Nephron (organoid): ENCODE results near the gene VSTM2L.

Experiments
- H3K27ac Mint-ChIP-seq, 3 experiments: 2 replicates each; pipeline ENCODE4 v1.8.0; 2020; ENCODE audit warnings: mixed read lengths in 3 of 3, mild to moderate bottlenecking in 2 of 3, moderate library complexity in 1 of 3
- H3K27me3 Mint-ChIP-seq: 2 replicates; pipeline ENCODE4 v1.8.0; 2021; ENCODE audit warnings: low read depth, mild to moderate bottlenecking, moderate library complexity, mixed read lengths
- H3K36me3 Mint-ChIP-seq: 2 replicates; pipeline ENCODE4 v1.8.0; 2020; ENCODE audit warnings: low read depth, mixed read lengths
- H3K4me1 Mint-ChIP-seq: 2 replicates; pipeline ENCODE4 v1.8.0; 2020; ENCODE audit warnings: mixed read lengths
- H3K4me3 Mint-ChIP-seq, 3 experiments: 2 replicates each; pipeline ENCODE4 v1.8.0; 2020; ENCODE audit warnings: mild to moderate bottlenecking in 3 of 3, mixed read lengths in 3 of 3, moderate library complexity in 2 of 3
- H3K9me3 Mint-ChIP-seq: 2 replicates; pipeline ENCODE4 v1.8.0; 2020; ENCODE audit warnings: mixed read lengths
- TF ChIP-seq, protein P1 (sequence below), 3 experiments: fragments of 200-600 bp; sonication (generic); IDR thresholded peaks; one replicate each; pipeline ENCODE4 v1.5.0; 2021; ENCODE audit warnings: antibody characterized with exemption in 3 of 3; ENCODE audit not compliant: unreplicated experiment in 3 of 3

The VSTM2L gene

GRCh38 chr20:37941332-37941731, 38.4 kb downstream of the VSTM2L start:
- Mint-ChIP-seq H3K4me3 (no peak overlapping the region), H3K27me3 (peaks cover 14% of the 10 kb centered on the region), H3K4me1 (peaks cover 8% of the 10 kb centered on the region), H3K36me3 (no peaks in the 10 kb centered on the region), H3K9me3 (no peaks in the 10 kb centered on the region), H3K27ac (no peak overlapping the region)
- TF ChIP-seq, protein P1, sequence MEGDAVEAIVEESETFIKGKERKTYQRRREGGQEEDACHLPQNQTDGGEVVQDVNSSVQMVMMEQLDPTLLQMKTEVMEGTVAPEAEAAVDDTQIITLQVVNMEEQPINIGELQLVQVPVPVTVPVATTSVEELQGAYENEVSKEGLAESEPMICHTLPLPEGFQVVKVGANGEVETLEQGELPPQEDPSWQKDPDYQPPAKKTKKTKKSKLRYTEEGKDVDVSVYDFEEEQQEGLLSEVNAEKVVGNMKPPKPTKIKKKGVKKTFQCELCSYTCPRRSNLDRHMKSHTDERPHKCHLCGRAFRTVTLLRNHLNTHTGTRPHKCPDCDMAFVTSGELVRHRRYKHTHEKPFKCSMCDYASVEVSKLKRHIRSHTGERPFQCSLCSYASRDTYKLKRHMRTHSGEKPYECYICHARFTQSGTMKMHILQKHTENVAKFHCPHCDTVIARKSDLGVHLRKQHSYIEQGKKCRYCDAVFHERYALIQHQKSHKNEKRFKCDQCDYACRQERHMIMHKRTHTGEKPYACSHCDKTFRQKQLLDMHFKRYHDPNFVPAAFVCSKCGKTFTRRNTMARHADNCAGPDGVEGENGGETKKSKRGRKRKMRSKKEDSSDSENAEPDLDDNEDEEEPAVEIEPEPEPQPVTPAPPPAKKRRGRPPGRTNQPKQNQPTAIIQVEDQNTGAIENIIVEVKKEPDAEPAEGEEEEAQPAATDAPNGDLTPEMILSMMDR (IDR thresholded peaks at IDR 0.05; ENCODE audit: unreplicated experiment in 3 of 3): no peak

GRCh38 chr20:37941992-37942391, 39.1 kb downstream of the VSTM2L start:
- H3K4me3 Mint-ChIP-seq: no peak overlapping the region
- TF ChIP-seq, protein P1 (IDR thresholded peaks at IDR 0.05; ENCODE audit: unreplicated experiment in 3 of 3): no peak

GRCh38 chr20:37943033-37943432, 40.1 kb downstream of the VSTM2L start:
- Mint-ChIP-seq H3K27ac (no peak overlapping the region), H3K9me3 (peaks cover 10% of the 10 kb centered on the region), H3K4me3 (no peak overlapping the region), H3K27me3 (peaks cover 10% of the 10 kb centered on the region), H3K4me1 (peaks cover under 1% of the 10 kb centered on the region), H3K36me3 (peaks cover 5% of the 10 kb centered on the region)
- TF ChIP-seq, protein P1 (IDR thresholded peaks at IDR 0.05; ENCODE audit: unreplicated experiment in 3 of 3): no peak

More at GRCh38 chr20:37941992-37942391, 39.1 kb downstream of the VSTM2L start:
- peaks cover 10% of the 10 kb centered on the region for H3K27me3 Mint-ChIP-seq
- no peak overlapping the region for H3K27ac Mint-ChIP-seq
- peaks cover 8% of the 10 kb centered on the region for H3K4me1 Mint-ChIP-seq
- no peaks in the 10 kb centered on the region for H3K36me3 Mint-ChIP-seq
- no peaks in the 10 kb centered on the region for H3K9me3 Mint-ChIP-seq

DNA sequence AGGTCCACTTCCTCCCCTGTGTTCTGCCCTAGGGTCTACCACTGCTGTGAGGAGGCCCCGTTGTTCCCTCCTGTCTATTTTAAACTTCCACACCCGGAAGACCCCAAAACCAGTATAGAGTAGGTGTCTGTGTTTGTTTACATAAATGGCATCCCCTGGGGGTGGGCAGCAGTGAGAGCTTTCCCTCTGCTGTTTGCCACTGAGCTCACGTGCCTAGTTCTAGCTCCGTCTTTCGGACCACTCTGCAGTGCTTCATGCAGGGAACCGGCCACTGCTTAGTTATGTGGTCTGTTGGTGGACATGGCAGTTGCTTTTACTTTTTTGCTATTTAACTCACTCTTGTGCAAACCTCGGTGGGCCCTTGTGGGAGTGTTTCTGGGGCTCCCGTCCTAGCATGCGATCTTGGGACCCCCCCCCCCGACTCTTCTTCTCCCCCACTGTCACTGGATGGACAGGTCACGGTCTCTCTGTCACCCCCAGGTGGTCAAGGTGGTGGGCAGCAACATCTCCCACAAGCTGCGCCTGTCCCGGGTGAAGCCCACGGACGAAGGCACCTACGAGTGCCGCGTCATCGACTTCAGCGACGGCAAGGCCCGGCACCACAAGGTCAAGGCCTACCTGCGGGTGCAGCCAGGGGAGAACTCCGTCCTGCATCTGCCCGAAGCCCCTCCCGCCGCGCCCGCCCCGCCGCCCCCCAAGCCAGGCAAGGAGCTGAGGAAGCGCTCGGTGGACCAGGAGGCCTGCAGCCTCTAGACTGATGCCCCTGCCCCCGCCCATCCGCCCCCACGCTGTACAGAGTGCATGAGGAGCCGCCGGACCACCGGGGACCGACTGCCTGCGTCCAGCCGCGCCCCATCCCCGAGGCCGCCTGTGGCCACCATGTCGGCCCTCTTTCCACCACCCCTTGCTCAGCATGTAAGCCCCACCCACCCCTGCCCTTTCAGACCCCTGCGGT, 40.9 kb downstream of the VSTM2L start:
- Mint-ChIP-seq H3K9me3 (peaks cover 15% of the 10 kb centered on the region), H3K4me3 (no peak overlapping the region), H3K27ac (no peak overlapping the region), H3K27me3 (peaks cover 10% of the 10 kb centered on the region), H3K36me3 (peaks cover 6% of the 10 kb centered on the region), H3K4me1 (no peaks in the 10 kb centered on the region)
- TF ChIP-seq, protein P1 (IDR thresholded peaks at IDR 0.05; ENCODE audit: unreplicated experiment in 3 of 3): no peak

- H3K27ac Mint-ChIP-seq: no peak overlapping the region
- no peaks in the 10 kb centered on the region for H3K4me1 Mint-ChIP-seq
- peaks cover 10% of the 10 kb centered on the region for H3K27me3 Mint-ChIP-seq
- TF ChIP-seq, protein P1 (IDR thresholded peaks at IDR 0.05; ENCODE audit: unreplicated experiment in 3 of 3): no peak
- no peak overlapping the region for H3K4me3 Mint-ChIP-seq
- peaks cover 6% of the 10 kb centered on the region for H3K36me3 Mint-ChIP-seq
- H3K9me3 Mint-ChIP-seq: peaks cover 17% of the 10 kb centered on the region
These were observed 41.6 kb downstream of the VSTM2L start for GRCh38 chr20:37944456-37944981.
